RWPE2 (cell line): ENCODE results near the gene REG4.
"Not testable (repeated sequence)": the region's sequence is repeated elsewhere in the genome, so short reads cannot be mapped to it uniquely, and the experiment has no call there.

Experiments
- ATAC-seq: fragments of 200-7000 bp; cut with Tn5 transposase; 3 replicates; pipeline ENCODE4 v1.9.1; 2021; ENCODE audit warnings: low read depth
- DNase-seq: peaks from one replicate; pipeline ENCODE4 v3.0.0-alpha.2; 2020; ENCODE audit warnings: low spot score
- H3K27ac ChIP-seq: fragments of 450-650 bp; 2 replicates; pipeline ENCODE4 v1.5.1; 2017; ENCODE audit warnings: mild to moderate bottlenecking; ENCODE audit not compliant: poor library complexity, severe bottlenecking
- H3K27me3 ChIP-seq: fragments of 250-450 bp; sonication (Bioruptor Pico); 2 replicates; pipeline ENCODE4 v1.5.1; 2021; ENCODE audit warnings: mild to moderate bottlenecking, moderate library complexity; ENCODE audit not compliant: insufficient read depth, poor library complexity, severe bottlenecking
- H3K36me3 ChIP-seq: fragments of 250-450 bp; sonication (Bioruptor Pico); 2 replicates; pipeline ENCODE4 v1.5.1; 2020; ENCODE audit warnings: low read depth, mild to moderate bottlenecking, moderate library complexity
- H3K4me1 ChIP-seq: fragments of 250-450 bp; sonication (Bioruptor Pico); 2 replicates; pipeline ENCODE4 v1.5.1; 2021; ENCODE audit warnings: mild to moderate bottlenecking, moderate library complexity; ENCODE audit not compliant: insufficient read depth, poor library complexity, severe bottlenecking
- H3K4me3 ChIP-seq: fragments of 250-450 bp; sonication (Bioruptor Pico); 2 replicates; pipeline ENCODE4 v1.5.1; 2021; ENCODE audit warnings: mild to moderate bottlenecking, moderate library complexity; ENCODE audit not compliant: severe bottlenecking
- H3K9me3 ChIP-seq: fragments of 250-450 bp; sonication (Bioruptor Pico); 2 replicates; pipeline ENCODE4 v1.5.1; 2021; ENCODE audit warnings: mild to moderate bottlenecking, moderate library complexity; ENCODE audit not compliant: severe bottlenecking
- TF ChIP-seq, protein P1 (sequence below): fragments of 450-650 bp; IDR thresholded peaks from one replicate; pipeline ENCODE4 v1.5.1; 2017; ENCODE audit warnings: mild to moderate bottlenecking, moderate library complexity; ENCODE audit not compliant: poor library complexity, severe bottlenecking

REG4 gene

DNA sequence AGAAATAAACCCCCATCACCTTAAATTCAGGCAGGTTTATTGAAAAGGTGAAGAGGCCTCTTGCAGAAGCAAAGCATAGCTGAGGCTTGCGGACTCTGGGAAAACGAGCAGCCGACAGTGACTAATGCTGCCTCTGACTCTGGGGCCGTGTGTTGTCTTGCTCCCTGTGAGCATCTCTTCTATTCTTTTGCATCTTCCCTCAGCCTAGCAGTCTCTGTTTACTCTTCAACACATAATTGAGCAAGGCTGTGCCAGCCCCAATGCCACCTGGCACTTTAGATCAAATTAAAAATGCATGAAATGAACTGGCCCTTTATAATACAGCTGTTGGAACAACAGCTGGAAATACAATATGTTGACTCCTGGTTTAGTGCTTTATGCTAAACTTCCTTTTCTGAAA, 18.4 kb upstream of the REG4 start:
- peaks cover 3% of the 10 kb centered on the region for H3K27me3 ChIP-seq
- no peaks in the 10 kb centered on the region for H3K4me1 ChIP-seq
- no peak for DNase-seq
- H3K4me3 ChIP-seq = no peak overlapping the region
- ATAC-seq = no peak
- no peaks in the 10 kb centered on the region for H3K9me3 ChIP-seq
- no peak overlapping the region for H3K27ac ChIP-seq
- no peaks in the 10 kb centered on the region for H3K36me3 ChIP-seq
- TF ChIP-seq, protein P1, sequence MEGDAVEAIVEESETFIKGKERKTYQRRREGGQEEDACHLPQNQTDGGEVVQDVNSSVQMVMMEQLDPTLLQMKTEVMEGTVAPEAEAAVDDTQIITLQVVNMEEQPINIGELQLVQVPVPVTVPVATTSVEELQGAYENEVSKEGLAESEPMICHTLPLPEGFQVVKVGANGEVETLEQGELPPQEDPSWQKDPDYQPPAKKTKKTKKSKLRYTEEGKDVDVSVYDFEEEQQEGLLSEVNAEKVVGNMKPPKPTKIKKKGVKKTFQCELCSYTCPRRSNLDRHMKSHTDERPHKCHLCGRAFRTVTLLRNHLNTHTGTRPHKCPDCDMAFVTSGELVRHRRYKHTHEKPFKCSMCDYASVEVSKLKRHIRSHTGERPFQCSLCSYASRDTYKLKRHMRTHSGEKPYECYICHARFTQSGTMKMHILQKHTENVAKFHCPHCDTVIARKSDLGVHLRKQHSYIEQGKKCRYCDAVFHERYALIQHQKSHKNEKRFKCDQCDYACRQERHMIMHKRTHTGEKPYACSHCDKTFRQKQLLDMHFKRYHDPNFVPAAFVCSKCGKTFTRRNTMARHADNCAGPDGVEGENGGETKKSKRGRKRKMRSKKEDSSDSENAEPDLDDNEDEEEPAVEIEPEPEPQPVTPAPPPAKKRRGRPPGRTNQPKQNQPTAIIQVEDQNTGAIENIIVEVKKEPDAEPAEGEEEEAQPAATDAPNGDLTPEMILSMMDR = no peak

DNA sequence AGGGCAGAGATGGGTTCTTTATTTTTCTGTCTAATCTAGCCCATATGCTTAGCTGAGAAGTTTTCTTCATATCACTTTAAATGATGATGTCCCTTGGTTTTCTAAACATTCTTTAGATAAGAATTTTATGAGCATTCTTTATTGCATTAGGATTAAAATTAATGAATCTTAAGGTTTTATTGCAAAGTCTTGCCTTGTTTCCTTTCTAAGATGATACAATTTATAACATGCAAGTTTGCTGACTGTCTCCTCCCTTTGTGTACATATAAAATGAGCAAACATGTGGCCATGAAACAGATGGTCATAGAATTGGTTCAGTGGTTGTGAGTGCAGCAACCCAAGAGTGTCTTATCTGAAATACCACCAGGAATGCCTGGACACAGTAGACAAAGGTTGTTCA, 17.7 kb upstream of the REG4 start:
- DNase-seq, H3K9me3 ChIP-seq, H3K27me3 ChIP-seq, H3K27ac ChIP-seq, H3K36me3 ChIP-seq, H3K4me3 ChIP-seq, H3K4me1 ChIP-seq, ATAC-seq: not testable (repeated sequence)

DNA sequence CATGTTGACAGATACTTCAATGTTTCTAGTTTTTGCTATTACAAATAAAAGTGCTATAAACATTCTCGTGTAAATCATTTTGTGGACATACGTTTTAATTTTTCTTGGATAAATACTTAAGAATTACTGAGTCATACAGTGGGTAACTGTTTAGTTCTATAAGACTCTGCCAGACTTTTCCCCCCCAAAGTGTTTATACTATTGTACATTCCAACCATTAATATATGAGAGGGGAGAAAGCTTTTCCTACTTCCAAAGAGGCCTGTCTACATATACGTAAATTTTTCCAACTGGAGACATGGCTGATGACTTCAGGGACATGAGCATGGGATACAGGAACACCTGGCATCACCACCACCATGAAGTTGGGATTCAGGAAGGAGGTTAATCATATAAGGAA, 17.0 kb upstream of the REG4 start:
- Histone ChIP-seq H3K27me3 (peaks cover 1% of the 10 kb centered on the region), H3K36me3 (no peaks in the 10 kb centered on the region), H3K9me3 (no peaks in the 10 kb centered on the region), H3K4me1 (no peaks in the 10 kb centered on the region), H3K4me3 (no peak overlapping the region), H3K27ac (no peak overlapping the region)
- ATAC-seq (no peak), DNase-seq (no peak)
- TF ChIP-seq, protein P1 = no peak

DNA sequence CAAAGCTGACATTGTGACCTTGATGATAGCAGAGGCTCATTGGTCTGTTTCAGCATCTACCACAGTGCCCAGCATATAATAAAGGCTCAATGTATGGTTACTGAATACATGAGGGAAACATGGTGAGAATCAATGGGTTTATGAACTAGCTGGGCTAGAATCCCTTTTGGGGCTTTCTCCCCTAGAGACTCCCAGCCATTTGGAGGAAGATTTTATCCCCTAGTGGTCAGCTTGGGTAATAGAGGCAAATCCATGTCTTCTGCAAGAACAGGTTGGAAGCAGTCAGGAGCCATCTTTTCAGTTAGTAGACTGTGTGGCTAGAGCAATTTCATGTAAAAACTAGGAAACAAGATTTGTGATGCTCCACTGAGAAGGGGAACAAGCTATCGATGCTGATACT, 15.8 kb upstream of the REG4 start:
- no peaks in the 10 kb centered on the region for H3K27me3 ChIP-seq
- H3K27ac ChIP-seq = no peak overlapping the region
- H3K4me1 ChIP-seq = no peaks in the 10 kb centered on the region
- H3K4me3 ChIP-seq = no peak overlapping the region
- TF ChIP-seq, protein P1 = peak; percentile 21
- ATAC-seq (no peak), DNase-seq (no peak)
- H3K9me3 ChIP-seq = no peaks in the 10 kb centered on the region
- H3K36me3 ChIP-seq = no peaks in the 10 kb centered on the region

DNA sequence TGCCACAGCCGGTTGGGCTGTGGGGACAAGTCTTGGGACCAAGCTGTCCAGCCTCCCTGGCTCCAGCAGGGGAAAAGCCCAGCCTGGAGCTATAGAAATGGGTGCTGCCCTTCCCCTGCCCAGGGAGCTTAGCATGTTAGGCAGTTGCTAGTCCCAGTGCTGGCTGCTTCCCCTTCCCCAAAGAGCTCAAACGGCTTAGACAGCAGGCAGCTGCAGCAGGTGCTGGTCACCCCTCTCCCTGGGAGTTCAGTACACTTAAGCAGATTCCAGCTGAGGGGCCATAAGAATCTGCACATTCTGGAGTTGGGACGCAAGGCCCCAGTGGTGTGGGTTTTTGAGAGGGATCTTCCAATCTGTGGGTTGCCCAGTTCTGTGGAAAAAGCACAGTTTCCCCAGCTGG, 11.1 kb upstream of the REG4 start:
- H3K4me3 ChIP-seq = no peak overlapping the region
- no peaks in the 10 kb centered on the region for H3K36me3 ChIP-seq
- TF ChIP-seq, protein P1 = no peak
- H3K4me1 ChIP-seq = no peaks in the 10 kb centered on the region
- H3K27me3 ChIP-seq = no peaks in the 10 kb centered on the region
- no peak for ATAC-seq
- DNase-seq = no peak
- no peaks in the 10 kb centered on the region for H3K9me3 ChIP-seq
- H3K27ac ChIP-seq = no peak overlapping the region
